Measurements from ENCODE around the gene MAD1L1.

MAD1L1 gene

GRCh38 chr7:2196381-2197378 is 36.1 kb downstream of the MAD1L1 start:
- no peak for ATAC-seq
- TF ChIP-seq CREB5 (CRISPR knock-in tag; IDR thresholded peaks at IDR 0.05; ENCODE audit: low read depth): no peak
- TF ChIP-seq SNAI2 (CRISPR knock-in tag; IDR thresholded peaks at IDR 0.05): no peak
- no peak for TF ChIP-seq PATZ1 (CRISPR knock-in tag; IDR thresholded peaks at IDR 0.05; ENCODE audit: borderline replicate concordance)
- TF ChIP-seq CSDC2 (CRISPR knock-in tag; IDR thresholded peaks at IDR 0.05): no peak
- no peak for TF ChIP-seq CSRNP3 (CRISPR knock-in tag; IDR thresholded peaks at IDR 0.05)
- no peak for TF ChIP-seq POU6F1 (CRISPR knock-in tag; IDR thresholded peaks at IDR 0.05; ENCODE audit: borderline replicate concordance, low read depth)
- no peak for TF ChIP-seq ARNTL (CRISPR knock-in tag; IDR thresholded peaks at IDR 0.05; ENCODE audit: borderline replicate concordance, low read depth)
- TF ChIP-seq RARB (CRISPR knock-in tag; IDR thresholded peaks at IDR 0.05): no peak

- no peak for ATAC-seq
- no peak for TF ChIP-seq POU6F1 (CRISPR knock-in tag; IDR thresholded peaks at IDR 0.05; ENCODE audit: borderline replicate concordance, low read depth)
- no peak for TF ChIP-seq PATZ1 (CRISPR knock-in tag; IDR thresholded peaks at IDR 0.05; ENCODE audit: borderline replicate concordance)
Observed at GRCh38 chr7:2195400-2196246, 37.1 kb downstream of the MAD1L1 start.

- no peak for TF ChIP-seq RARB (CRISPR knock-in tag; IDR thresholded peaks at IDR 0.05)
- no peak for TF ChIP-seq ZNF70 (CRISPR knock-in tag; IDR thresholded peaks at IDR 0.05)
- no peak for TF ChIP-seq TOX (CRISPR knock-in tag; IDR thresholded peaks at IDR 0.05; ENCODE audit: borderline replicate concordance)
- TF ChIP-seq CSDC2 (CRISPR knock-in tag; IDR thresholded peaks at IDR 0.05): no peak
- TF ChIP-seq ZFP3 (CRISPR knock-in tag; IDR thresholded peaks at IDR 0.05): no peak
- no peak for TF ChIP-seq PPARA (CRISPR knock-in tag; IDR thresholded peaks at IDR 0.05; ENCODE audit: borderline replicate concordance)
- no peak for TF ChIP-seq ZNF8 (CRISPR knock-in tag; IDR thresholded peaks at IDR 0.05)
- TF ChIP-seq CSRNP3 (CRISPR knock-in tag; IDR thresholded peaks at IDR 0.05): no peak
- no peak for ATAC-seq
Observed at GRCh38 chr7:2193575-2194305, 39.0 kb downstream of the MAD1L1 start.

Measured in SK-N-SH treated with all-trans-retinoic acid at 6 μM for 48 hours (cell line).